Renal pelvis (tissue), 4 donors: Measurements from ENCODE around the gene JHY. TPM values are rescaled to one million over a fixed set of nuclear protein-coding genes. Genes with fewer than 3 reads are reported as not detected.

Experiments used
- DNase-seq: peaks from one replicate; pipeline ENCODE4 v3.0.0-alpha.2; 2013
- polyA plus RNA-seq, 3 donors: library from polyadenylated mRNA; unstranded; fragments of 120-200 nt; gene quantifications; one replicate each; pipeline ENCODE4 v1.2.1, GENCODE V29; 2013; ENCODE audit not compliant: insufficient read length in 3 of 3

JHY gene
- polyA plus RNA-seq, 3 donors = 11.0 to 12.5 (median 11.4) TPM

DNA sequence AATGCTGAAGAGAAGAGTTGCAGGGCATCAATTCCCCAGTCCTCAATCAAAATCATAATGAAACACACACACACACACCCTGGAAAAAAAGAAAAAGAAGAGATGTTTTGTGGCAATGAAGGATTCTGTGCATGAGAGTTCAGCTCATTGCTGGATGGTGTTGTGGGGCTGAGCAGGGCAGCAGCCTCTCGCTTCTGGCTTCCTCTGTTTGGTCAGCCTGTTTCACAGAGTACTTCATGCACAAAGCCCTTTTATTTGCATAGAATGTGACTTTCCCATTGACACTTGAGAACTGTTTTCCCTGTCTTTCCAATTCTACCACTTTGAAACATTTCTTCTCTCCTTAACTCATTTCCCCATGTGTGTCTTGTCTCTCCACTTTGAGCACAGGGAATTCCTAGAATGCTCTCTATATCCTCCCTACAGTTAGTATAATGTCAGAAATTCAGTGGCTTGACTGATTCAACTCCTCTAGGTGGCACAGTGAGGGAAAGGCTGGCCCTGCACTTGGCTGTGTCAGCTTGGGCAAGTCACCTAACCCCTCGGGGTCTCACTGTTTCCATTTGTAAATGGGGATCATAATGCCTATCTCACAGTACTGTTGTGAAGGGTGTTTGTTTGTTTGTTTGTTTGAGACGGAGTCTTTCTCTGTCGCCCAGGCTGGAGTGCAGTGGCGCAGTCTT is 124.4 kb downstream of the JHY start:
- no peak for DNase-seq

Other genes with a start within 250 kb of the JHY start
- 1 to 10 TPM; 8.0 to 8.7 (median 8.3) TPM for gene UBASH3B, start 227.0 kb upstream of the JHY start, polyA plus RNA-seq
- under 1 TPM in 1 of 3 donors, not detected in 2; 0.09 TPM for gene CRTAM, start 44.3 kb upstream of the JHY start, polyA plus RNA-seq
- gene BSX, start 99.1 kb downstream of the JHY start, polyA plus RNA-seq = not detected
- 1,000 to 10,000 TPM; 1,151 to 1,482 (median 1,389) TPM for gene HSPA8, start 179.4 kb downstream of the JHY start, polyA plus RNA-seq